Caco-2 (cell line): ENCODE measurements around the gene ZBED5. TPM values are rescaled to one million over a fixed set of nuclear protein-coding genes. Genes with fewer than 3 reads are reported as not detected.
"Not testable (repeated sequence)": the region's sequence is repeated elsewhere in the genome, so short reads cannot be mapped to it uniquely, and the experiment has no call there.

Source experiments
- BruUV-seq: library from RNA; stranded (reverse); fragments of 400-500 nt; replicated peaks from 2 replicates; lab custom pipeline; 2021; lab: Mats Ljungman, UMichigan
- CTCF ChIA-PET: fragments of 300-600 bp; sonication (Branson Sonifier 250); formaldehyde crosslinking; loops from one replicate; lab custom pipeline; 2022; ENCODE audit warnings: antibody characterized with exemption; lab: Charles Lee
- POLR2A ChIA-PET: fragments of 300-600 bp; sonication (Branson Sonifier 250); formaldehyde crosslinking; loops from one replicate; lab custom pipeline; 2022; ENCODE audit warnings: antibody characterized with exemption; lab: Charles Lee
- DNase-seq, 2 experiments: peaks; one replicate each; pipeline versions ENCODE4 v3.0.0 to v3.0.0-alpha.2; 2020 to 2022
- H3K27me3 ChIP-seq: replicated peaks from 2 replicates; pipeline ENCODE4 v1.6.0; 2011; ENCODE audit warnings: low read length; ENCODE audit not compliant: control insufficient read depth, insufficient read depth
- H3K36me3 ChIP-seq: 2 replicates; pipeline ENCODE4 v1.5.1; 2011; ENCODE audit warnings: low read length; ENCODE audit not compliant: control insufficient read depth, insufficient read depth
- H3K4me1 ChIP-seq: fragments of 250-450 bp; sonication (Bioruptor Pico); 2 replicates; pipeline ENCODE4 v1.5.1; 2020; ENCODE audit warnings: mild to moderate bottlenecking
- H3K4me3 ChIP-seq: 2 replicates; pipeline ENCODE4 v1.5.1; 2011; ENCODE audit warnings: low read depth, mild to moderate bottlenecking, control low read depth, low read length
- H3K9me3 ChIP-seq: fragments of 250-450 bp; sonication (Bioruptor Pico); 2 replicates; pipeline ENCODE4 v1.5.1; 2020; ENCODE audit warnings: mild to moderate bottlenecking, moderate library complexity
- H3K27ac Mint-ChIP-seq: one replicate; pipeline ENCODE4 v1.8.0; 2022; ENCODE audit warnings: mixed read lengths; ENCODE audit not compliant: unreplicated experiment
- H3K27me3 Mint-ChIP-seq: one replicate; pipeline ENCODE4 v1.8.0; 2022; ENCODE audit warnings: mixed read lengths; ENCODE audit not compliant: insufficient read depth, unreplicated experiment
- H3K36me3 Mint-ChIP-seq: one replicate; pipeline ENCODE4 v1.8.0; 2022; ENCODE audit warnings: mild to moderate bottlenecking, mixed read lengths; ENCODE audit not compliant: insufficient read depth, unreplicated experiment
- H3K4me1 Mint-ChIP-seq: one replicate; pipeline ENCODE4 v1.8.0; 2022; ENCODE audit warnings: low read depth, mixed read lengths; ENCODE audit not compliant: unreplicated experiment
- H3K4me3 Mint-ChIP-seq: one replicate; pipeline ENCODE4 v1.8.0; 2022; ENCODE audit warnings: mild to moderate bottlenecking, moderate library complexity, mixed read lengths; ENCODE audit not compliant: unreplicated experiment
- H3K9me3 Mint-ChIP-seq: one replicate; pipeline ENCODE4 v1.8.0; 2022; ENCODE audit warnings: mixed read lengths; ENCODE audit not compliant: unreplicated experiment
- intact Hi-C: fragments of 100-400 bp; cut with micrococcal nuclease; formaldehyde crosslinking; loops from one replicate; pipeline ENCODE4 v1.10.0; 2022; ENCODE audit not compliant: unreplicated experiment
- total RNA-seq: library from RNA; stranded (reverse); gene quantifications from 2 replicates; pipeline ENCODE4 v1.2.3, GENCODE V29; 2022
- TF ChIP-seq, protein P1 (sequence below), 2 experiments: fragments of 200-600 bp in 1 of 2; IDR thresholded peaks; 1 replicate in 1 of 2; 2 replicates in 1 of 2; pipeline versions ENCODE4 v1.5.1 to v1.8.0; 2011 to 2022; ENCODE audit warnings: antibody characterized with exemption in 1 of 2, control low read depth in 1 of 2, inconsistent platforms in 1 of 2, low read depth in 1 of 2, low read length in 1 of 2, mild to moderate bottlenecking in 1 of 2, moderate library complexity in 1 of 2; ENCODE audit not compliant: insufficient read depth in 1 of 2, severe bottlenecking in 1 of 2, unreplicated experiment in 1 of 2

Gene ZBED5
- total RNA-seq, 1 experiment from 2014 or later = 53.2 TPM

DNA sequence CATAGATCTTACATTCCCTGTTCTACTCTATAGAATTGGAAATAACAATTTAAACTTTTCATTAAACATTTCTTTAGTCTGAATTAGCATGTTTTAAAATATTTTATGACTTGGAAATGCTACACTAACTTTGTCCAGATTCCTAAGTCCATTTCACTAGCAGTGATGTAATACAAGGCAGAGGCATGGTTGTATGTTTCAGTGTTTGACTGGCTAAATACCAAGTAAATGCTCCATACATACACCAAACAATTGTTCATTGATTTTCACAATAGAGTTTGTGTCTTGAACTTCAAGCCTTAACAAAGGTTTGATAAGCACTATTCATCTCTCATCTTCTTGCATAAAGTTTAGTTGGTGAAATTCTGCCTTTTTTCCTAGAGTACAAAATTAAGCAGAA is 13.5 kb downstream of the ZBED5 start:
- POLR2A ChIA-PET = interaction anchor here (1.9 kb wide), 1 partner anchor 35 kb away, joined by 32 read pairs; the partner anchor contains the start of gene EIF4G2
- no TSS peak for BruUV-seq
- H3K4me1 Mint-ChIP-seq = peaks cover 11% of the 10 kb centered on the region

DNA sequence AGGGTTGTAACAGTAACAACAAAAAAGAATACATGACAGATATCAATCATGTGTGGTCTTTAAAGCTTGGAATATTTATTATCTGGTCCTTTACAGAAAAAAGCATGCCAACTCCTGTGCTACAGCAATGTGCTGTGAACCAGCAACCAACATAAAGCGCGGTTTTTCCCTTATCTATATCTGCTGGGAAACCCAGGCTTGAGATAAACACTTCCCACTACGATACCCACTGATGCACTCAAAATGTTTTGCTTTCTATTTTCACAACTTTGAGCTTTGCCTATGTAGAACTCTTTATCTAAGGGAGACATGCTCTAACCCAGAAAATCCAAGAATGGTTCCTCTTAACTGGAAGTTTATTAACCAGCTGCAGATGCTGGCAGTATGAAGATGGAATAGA is 19.0 kb downstream of the ZBED5 start:
- Mint-ChIP-seq H3K36me3 (peaks cover 4% of the 10 kb centered on the region), H3K9me3 (no peaks in the 10 kb centered on the region), H3K27me3 (no peaks in the 10 kb centered on the region), H3K27ac (no peak overlapping the region), H3K4me1 (peaks cover 11% of the 10 kb centered on the region), H3K4me3 (no peak overlapping the region)
- Histone ChIP-seq H3K27me3 (no peaks in the 10 kb centered on the region), H3K9me3 (no peaks in the 10 kb centered on the region), H3K36me3 (no peaks in the 10 kb centered on the region), H3K4me1 (peaks cover 28% of the 10 kb centered on the region), H3K4me3 (no peak overlapping the region)
- POLR2A ChIA-PET = interaction anchor here (2.0 kb wide), 1 partner anchor 30 kb away, joined by 10 read pairs; the partner anchor contains the start of gene EIF4G2
- DNase-seq = no peak
- CTCF ChIA-PET = interaction anchor here (1.0 kb wide), 1 partner anchor 20 kb away, joined by 3 read pairs; no protein-coding TSS in a partner anchor
- no TSS peak for BruUV-seq
- intact Hi-C loops = no loop called here
- TF ChIP-seq, protein P1, sequence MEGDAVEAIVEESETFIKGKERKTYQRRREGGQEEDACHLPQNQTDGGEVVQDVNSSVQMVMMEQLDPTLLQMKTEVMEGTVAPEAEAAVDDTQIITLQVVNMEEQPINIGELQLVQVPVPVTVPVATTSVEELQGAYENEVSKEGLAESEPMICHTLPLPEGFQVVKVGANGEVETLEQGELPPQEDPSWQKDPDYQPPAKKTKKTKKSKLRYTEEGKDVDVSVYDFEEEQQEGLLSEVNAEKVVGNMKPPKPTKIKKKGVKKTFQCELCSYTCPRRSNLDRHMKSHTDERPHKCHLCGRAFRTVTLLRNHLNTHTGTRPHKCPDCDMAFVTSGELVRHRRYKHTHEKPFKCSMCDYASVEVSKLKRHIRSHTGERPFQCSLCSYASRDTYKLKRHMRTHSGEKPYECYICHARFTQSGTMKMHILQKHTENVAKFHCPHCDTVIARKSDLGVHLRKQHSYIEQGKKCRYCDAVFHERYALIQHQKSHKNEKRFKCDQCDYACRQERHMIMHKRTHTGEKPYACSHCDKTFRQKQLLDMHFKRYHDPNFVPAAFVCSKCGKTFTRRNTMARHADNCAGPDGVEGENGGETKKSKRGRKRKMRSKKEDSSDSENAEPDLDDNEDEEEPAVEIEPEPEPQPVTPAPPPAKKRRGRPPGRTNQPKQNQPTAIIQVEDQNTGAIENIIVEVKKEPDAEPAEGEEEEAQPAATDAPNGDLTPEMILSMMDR (IDR thresholded peaks at IDR 0.05; ENCODE audit: insufficient read depth in 1 of 2, low read depth in 1 of 2, low read length in 1 of 2, severe bottlenecking in 1 of 2, unreplicated experiment in 1 of 2) = no peak

More for the DNA sequence above, 13.5 kb downstream of the ZBED5 start:
- Histone ChIP-seq H3K4me3 (no peak overlapping the region), H3K4me1 (peaks cover 29% of the 10 kb centered on the region), H3K27me3 (no peaks in the 10 kb centered on the region), H3K9me3 (no peaks in the 10 kb centered on the region), H3K36me3 (no peaks in the 10 kb centered on the region)
- TF ChIP-seq, protein P1 (IDR thresholded peaks at IDR 0.05; ENCODE audit: insufficient read depth in 1 of 2, low read depth in 1 of 2, low read length in 1 of 2, severe bottlenecking in 1 of 2, unreplicated experiment in 1 of 2) = no peak
- intact Hi-C loops = no loop called here
- no peaks in the 10 kb centered on the region for H3K27me3 Mint-ChIP-seq
- H3K4me3 Mint-ChIP-seq = no peak overlapping the region
- DNase-seq = no peak
- H3K36me3 Mint-ChIP-seq = peaks cover 4% of the 10 kb centered on the region
- no peaks in the 10 kb centered on the region for H3K9me3 Mint-ChIP-seq
- H3K27ac Mint-ChIP-seq = no peak overlapping the region
- CTCF ChIA-PET = no interaction called here

GRCh38 chr11:10838083-10838482 is 19.8 kb downstream of the ZBED5 start:
- H3K36me3 Mint-ChIP-seq = peaks cover 4% of the 10 kb centered on the region
- BruUV-seq = no TSS peak

GRCh38 chr11:10836884-10837283 is 21.0 kb downstream of the ZBED5 start:
- H3K9me3 ChIP-seq, H3K4me1 ChIP-seq, H3K4me3 Mint-ChIP-seq, POLR2A ChIA-PET, DNase-seq, H3K36me3 Mint-ChIP-seq, H3K36me3 ChIP-seq, BruUV-seq, CTCF ChIA-PET, H3K27me3 ChIP-seq, H3K9me3 Mint-ChIP-seq, H3K4me3 ChIP-seq, H3K27ac Mint-ChIP-seq, H3K27me3 Mint-ChIP-seq, intact Hi-C loops: not testable (repeated sequence)
- H3K4me1 Mint-ChIP-seq = peaks cover 11% of the 10 kb centered on the region

More at GRCh38 chr11:10838083-10838482, 19.8 kb downstream of the ZBED5 start:
- Histone ChIP-seq H3K4me1 (peaks cover 20% of the 10 kb centered on the region), H3K9me3 (no peaks in the 10 kb centered on the region), H3K4me3 (no peak overlapping the region), H3K36me3 (no peaks in the 10 kb centered on the region), H3K27me3 (no peaks in the 10 kb centered on the region)
- POLR2A ChIA-PET = interaction anchor here (2.0 kb wide), 1 partner anchor 29 kb away, joined by 10 read pairs; the partner anchor contains the start of gene EIF4G2
- H3K4me3 Mint-ChIP-seq = no peak overlapping the region
- no peak for DNase-seq
- H3K27me3 Mint-ChIP-seq = no peaks in the 10 kb centered on the region
- CTCF ChIA-PET = interaction anchor here (1.0 to 1.1 kb wide), 2 partner anchors 20 to 29 kb away, joined by 3 read pairs; no protein-coding TSS in a partner anchor
- H3K4me1 Mint-ChIP-seq = peaks cover 11% of the 10 kb centered on the region
- no peak overlapping the region for H3K27ac Mint-ChIP-seq
- TF ChIP-seq, protein P1 (IDR thresholded peaks at IDR 0.05; ENCODE audit: insufficient read depth in 1 of 2, low read depth in 1 of 2, low read length in 1 of 2, severe bottlenecking in 1 of 2, unreplicated experiment in 1 of 2) = no peak
- intact Hi-C loops = no loop called here
- no peaks in the 10 kb centered on the region for H3K9me3 Mint-ChIP-seq
